HG03280 (cell line): ENCODE measurements around the gene OVCA2.

Experiments
- ATAC-seq: cut with Tn5 transposase; IDR thresholded peaks from one replicate; pipeline ENCODE4 v1.9.1; 2021; ENCODE audit warnings: mild to moderate bottlenecking, moderate library complexity; ENCODE audit not compliant: unreplicated experiment

Gene OVCA2

DNA sequence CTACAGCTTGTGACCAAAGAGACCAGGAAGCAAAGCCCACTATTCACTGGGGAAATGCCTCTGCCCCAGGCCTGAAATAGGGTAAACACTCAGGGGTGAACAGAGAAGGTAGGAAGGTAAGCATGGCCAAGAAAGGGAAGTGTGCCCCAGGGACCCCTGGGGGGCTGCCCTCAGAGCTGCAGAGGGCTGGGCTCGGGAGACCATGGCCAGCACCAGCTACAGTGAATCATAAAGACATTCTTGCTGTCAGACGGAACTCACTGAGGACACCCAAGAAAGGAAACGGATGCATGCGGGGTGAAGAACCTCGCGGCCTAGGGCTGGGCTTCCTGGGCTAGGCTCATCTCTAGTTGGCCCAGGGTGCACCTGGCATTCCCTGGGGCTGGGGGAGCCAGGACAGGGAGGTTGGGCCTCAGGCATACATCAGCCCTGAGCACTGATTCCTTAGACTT lies 22.7 kb downstream of the OVCA2 start:
- no peak for ATAC-seq

DNA sequence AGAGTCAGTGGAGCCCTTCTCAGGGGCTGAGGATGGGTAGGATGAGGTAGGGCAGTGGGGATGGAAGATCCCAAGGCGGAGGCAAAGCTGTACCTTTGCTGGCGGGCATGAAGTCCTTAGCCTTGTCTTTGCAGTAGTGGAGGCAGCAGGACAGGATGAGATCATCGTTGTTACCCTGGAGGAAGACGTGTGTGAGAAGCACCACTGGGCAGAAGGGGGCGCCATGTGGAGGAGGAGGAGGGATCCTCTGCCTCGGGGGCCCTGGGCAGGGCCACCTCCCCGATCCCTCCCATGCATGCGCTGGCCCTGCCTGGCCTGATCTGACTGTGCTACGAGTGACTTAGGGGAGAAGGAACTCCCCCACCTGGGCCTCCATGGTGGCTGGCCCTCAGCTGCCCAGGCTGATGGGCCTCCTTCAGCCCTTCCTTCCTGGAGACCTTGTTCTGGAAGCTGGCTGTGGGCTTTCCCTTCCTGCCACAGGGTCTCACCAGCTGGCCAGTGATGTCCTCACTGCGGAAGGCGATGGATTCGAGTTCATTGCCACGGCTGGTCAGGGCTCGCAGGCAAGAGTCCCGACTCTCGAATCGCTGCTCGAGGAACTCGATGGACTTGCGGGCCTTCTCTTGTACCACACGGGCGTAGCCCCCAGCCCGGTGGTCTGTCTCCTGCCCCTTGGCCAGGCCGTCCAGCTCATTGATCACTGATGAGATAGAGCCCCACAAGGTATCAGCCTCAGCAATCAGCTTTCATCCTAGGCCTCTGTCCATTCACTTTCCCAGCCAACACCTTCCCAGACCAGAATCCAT lies 23.4 kb downstream of the OVCA2 start:
- no peak for ATAC-seq

- no peak for ATAC-seq
Measured at GRCh38 chr17:2065949-2066400, 24.2 kb downstream of the OVCA2 start.

GRCh38 chr17:2067048-2067561 lies 25.3 kb downstream of the OVCA2 start:
- ATAC-seq = no peak

DNA sequence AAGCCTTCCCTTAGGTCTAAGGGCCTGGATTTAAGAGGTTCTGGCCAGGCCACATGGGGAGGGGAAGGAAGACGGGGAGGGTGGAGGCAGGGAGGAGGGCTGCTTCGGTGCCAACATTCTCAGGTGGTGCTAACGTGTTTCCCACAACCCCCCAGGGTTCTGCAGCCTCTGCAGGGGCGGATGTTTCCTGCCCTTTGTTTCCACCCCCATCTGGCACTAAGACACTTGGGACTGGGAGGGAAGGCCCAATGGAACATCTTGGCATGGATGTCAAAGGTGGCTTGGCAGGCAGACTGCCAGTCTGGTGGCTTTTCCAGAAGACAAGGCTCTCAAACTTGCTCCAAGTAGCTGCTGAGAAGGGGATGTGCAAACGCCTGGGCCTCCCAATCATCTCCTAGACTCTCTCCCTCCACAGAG lies 25.8 kb downstream of the OVCA2 start:
- no peak for ATAC-seq

DNA sequence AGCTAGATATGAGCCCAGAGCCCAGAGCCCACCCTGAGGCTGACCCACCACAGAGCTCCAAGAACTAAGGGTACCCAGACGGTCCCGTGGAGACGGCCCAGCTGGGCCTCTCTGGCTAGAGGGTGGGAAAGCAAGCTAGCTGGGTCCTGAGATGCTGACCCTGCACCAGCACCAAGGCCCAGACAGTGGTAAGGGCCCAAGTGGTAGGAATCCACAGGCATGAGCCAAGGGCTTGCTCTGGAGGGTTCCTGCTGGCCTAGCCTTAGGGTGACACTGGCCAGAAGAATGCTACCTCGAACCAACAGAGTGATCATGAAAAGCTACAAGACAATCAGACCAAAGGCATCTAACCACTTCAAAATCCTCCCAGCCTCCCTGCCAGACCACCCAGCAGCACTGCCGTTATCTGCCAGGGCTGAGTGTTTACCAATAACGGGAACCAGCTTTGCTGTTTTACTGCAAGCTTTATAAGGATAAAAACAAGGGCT lies 26.3 kb downstream of the OVCA2 start:
- no peak for ATAC-seq

DNA sequence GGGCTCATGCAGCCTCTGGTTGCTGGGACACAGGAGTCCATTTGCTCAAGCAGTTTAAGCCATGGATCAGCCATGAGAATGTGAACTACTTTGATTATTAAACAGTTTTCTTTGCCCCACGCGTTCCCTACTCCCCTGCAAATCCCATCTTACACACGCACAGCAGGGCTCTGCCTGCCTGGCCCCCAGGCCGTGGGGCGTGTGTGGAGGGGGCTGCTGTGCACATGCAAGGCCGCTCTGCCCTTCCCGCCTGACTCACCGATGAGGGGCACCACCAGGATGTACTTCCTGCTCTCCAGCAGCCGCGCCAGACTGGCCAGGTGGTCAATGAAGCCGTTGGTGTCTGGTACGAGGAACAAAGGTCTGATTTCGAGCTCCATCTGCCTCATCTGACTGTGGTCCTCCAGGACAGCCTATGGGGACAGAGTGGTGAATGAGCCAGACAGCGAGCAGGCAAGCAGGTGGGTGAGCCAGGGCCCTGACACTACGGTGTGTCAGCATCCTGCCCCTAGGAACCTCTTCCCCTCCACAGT lies 26.8 kb downstream of the OVCA2 start:
- no peak for ATAC-seq

- ATAC-seq = peak; percentile 75
Measured at GRCh38 chr17:2070241-2071023, 28.6 kb downstream of the OVCA2 start.

DNA sequence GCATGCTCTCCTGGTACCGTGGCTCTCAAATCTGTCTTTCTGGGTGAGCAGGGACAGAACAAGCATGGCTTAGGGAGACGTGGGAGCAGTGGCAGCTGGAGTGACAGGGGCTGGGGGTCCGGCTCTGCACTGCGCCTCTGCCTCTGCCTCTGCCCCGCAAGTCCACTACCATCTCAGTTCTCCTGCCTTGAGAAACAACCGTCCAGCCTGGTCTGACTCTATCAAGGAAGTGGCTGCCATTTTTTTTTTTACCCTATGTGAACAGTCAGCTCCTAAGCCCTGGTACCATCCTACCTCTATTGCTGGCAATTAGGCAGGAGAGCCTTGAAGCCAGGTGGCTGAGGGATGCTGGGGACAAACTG lies 29.2 kb downstream of the OVCA2 start:
- ATAC-seq = no peak

DNA sequence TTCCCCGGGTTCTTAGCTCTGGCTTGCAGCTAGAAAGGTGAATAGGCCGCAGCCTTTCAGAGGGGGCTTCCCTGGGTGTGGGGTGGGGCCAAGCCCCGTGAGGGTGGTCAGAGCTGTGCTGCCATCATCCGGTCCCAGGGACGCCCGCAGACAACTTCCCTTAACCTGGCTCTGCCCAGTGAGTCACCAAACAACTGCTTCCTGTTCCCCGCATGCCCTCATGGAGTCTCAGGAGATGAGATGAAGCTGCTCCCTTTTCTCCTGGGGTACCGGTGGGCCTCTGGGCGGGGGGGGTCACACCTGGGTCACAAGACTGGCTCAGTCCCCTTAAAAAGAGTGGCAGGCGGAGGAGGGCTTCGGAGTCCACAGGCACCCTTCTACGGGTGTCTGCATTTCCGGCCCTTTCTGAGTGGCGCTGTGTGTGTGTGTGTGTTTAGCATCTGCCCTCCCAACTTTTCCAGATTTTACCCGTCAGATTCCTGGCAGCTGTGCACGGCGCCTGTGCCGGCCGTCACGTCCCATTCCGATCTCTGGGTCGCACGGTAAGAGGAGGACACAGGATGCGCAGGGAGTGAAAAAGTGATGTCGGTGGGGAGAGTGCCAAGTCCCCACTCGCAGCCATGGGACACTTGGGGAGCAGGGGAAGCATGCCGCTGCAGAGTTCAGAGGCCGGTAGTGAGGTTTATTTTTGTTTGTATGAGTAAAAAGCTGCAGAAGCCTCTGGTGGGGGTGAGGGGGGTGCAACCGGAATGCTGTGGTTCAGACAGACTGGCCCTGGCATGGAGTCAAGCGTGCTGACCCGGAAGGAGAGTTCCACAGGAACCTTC lies 29.8 kb downstream of the OVCA2 start:
- ATAC-seq = no peak

DNA sequence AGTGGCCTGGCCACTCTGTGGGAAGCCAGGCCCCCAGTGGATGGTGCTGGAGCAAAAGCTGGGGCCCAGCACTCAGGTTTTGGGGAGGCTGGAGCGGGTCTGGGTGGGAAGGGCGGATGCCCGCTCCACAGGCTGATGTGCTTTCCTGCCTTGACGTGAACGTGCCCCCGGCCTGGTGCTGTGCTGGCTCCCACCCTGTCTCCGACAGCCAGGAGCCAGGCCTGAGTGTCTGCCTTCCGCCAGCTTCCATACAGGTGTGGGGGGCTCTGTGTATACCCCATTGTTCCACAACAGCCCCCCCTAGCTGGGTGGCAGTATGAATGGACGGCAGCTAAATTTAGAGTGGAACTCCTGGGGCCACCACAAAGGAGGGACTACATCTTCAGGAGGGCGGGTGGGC lies 33.1 kb downstream of the OVCA2 start:
- ATAC-seq = no peak

DNA sequence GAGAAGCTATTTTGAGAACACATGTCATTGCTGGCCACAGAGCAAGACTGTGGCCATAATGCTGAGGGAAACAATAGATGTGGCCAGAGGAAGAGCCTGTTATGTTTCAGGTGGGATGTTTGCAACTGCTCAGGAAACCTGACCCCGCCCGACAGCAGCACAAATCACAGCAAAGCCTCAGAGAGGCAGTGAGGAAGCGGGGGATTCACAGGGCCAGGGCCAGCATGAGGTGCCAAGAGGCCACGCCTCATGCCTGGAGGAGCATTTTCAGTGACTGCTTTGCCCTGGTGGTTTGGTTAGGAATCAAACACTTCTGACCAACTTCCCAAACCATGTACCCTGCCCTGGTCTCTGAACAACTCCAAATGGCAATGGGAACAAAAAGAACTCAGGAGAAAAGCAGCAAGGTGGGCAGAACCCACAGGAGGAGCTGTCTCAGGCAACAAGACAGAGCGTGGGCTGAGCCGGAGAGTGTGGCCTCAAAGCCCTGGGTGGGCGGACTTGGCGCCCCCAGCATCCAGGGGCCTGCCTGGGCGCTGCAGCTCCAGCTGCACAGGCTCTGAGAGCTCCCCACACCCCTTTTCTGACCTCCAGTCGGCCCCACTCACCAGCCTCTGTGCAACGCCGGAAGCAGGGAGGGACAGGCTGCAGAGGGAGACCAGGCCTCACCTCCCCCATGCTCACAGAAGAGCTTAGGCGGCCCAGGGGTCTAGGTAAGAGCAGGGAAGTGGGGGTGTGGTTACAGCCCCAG lies 33.7 kb downstream of the OVCA2 start:
- ATAC-seq = no peak

DNA sequence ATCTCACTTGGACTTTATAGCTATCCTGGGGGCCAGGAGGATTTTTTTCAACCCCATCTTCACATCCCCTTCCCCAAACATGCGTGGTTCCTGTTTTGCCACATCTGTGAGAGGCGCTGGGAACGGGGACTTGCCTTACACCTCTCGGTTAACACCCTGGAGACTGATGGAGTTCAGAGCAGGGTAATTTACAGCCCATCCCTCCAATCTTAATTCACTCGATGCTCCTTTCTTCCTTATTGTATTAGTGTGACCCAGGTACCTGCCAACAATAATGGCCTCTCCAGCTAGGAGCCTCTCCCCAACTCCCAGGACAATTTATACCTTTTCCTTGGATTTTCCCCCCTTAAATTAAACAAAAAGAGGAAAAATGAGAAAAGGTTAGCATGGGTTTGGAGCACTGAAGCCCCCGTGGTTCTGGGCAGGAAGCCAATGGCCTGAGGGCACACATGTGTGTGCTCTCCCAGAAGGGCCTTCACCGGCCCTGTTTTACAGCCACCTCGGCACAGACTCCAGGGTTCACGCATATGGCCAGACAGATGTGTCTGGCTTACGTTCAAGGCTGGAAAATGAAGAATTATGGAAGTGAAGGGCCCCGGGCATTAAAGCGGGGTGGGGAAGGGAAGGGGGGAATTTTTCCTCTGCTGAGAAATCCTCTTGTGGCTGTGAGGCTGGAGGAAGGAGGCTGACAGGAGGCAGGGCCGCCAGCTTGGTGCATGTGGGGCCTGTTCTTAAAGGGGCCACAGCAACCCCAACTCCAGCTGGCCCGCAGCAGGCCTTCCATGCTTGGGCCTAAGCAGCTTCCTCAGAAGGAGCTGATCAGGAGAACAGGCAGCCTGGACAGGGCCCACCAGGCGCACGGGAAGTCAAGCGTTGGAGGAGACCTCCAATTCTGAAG lies 34.5 kb downstream of the OVCA2 start:
- no peak for ATAC-seq

DNA sequence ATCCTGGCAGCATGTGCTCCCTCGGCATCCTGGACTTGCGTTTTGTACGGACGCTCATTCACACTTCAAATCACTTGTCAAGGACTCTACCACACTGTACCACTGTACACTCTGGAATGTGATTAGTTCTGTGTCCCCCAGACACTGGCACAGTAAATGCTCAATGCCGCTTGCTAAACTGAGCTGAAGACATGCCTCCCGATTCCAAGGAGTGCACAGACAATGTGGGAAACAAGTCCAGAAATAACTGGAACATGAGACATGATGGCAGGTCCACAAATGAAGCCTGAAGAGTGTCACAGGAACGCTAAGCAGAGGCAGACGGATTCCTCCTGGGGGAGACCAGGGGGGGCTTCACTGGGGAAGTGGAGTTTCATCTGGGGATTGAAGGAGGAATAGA lies 35.2 kb downstream of the OVCA2 start:
- no peak for ATAC-seq

DNA sequence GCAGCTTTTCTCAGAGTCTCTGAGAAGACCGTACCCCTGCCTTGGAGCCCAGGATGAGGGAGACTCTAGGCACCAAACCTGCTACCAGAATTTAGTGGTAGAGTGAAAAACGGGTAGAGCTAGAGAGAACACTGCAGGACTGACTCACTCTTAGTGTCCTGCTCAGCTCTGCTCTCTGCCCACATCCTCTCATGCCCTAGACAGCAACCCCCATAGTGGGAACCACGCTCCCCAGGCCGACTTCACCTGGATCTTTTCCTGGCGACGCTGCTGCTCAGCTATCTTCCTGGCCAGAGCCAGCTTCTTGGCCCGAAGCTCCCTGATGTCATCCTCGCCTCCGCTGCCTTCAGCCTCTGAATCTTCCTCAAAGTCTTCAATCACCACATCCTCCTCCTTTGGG lies 39.7 kb downstream of the OVCA2 start:
- ATAC-seq = no peak

DNA sequence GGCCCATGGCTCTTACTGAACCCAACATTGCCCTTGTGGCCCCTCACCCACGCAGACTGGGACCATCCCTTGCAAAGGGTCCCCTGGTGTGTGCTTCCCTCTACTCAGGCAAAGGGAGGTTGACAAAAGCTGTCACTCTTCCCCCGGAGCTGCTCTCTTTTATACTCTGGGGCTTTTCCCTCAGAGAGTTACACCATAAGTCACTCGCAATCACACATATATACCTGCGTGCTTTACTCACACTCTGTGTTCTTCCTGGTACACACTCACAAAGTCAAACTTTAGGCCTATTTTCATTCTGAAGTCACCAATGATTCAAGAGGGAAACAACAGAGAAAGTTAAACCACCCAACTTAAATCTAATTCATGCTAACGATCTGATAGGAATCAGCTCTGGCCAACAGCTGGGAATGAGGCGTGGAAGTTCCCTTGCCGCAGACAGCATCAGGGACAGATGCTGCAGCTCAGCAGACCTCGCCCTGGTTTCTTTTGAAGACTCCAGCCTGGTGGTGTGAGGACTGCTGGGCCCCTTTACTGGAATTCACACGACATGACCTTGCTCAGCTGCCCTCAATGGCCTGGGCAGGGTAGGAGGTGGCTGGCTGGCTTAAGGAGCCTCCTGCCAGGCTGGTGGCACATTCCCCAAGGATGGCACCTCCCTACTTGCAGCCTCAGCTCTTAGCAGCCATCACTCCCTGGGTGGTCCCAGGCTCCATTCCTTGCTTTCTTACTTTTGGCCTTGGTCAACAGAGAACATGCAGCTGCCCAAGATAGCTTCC lies 40.4 kb downstream of the OVCA2 start:
- no peak for ATAC-seq

DNA sequence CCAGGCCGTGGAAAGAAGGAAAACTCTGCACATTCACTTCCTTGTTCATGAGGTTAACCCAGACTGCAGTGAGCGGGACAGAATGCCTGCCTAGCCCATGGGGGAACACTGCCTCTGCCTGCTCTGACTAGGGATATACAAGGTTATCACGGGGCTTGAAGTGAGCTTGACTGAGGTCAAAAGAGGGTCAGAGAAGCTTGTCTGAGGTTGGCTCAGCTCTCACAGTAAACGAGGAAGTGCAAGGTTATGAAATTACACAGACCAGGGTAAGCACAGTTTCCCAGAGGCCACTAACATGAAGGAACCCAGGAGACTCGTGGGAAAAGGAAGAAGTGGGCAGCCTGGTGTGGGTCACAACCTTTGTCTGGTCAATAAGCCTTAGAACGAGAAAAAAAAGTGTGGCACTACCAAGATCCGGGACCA lies 41.8 kb downstream of the OVCA2 start:
- no peak for ATAC-seq
